Motor neuron (in vitro differentiated cells): ENCODE measurements around the gene LRCH4. TPM values are rescaled to one million over a fixed set of nuclear protein-coding genes. Genes with fewer than 3 reads are reported as not detected.

Source experiments
- ATAC-seq, 8 experiments: fragments of 200-7000 bp; cut with Tn5 transposase; replicated peaks in 6 of 8; 2 replicates each; pipeline ENCODE4 v1.8.0; 2021; ENCODE audit warnings: mild to moderate bottlenecking in 8 of 8, moderate library complexity in 8 of 8
- H3K27ac ChIP-seq, 2 donors: fragments of 250-450 bp; sonication (Bioruptor Pico); 2 replicates each; pipeline ENCODE4 v1.9.0; 2021; ENCODE audit warnings: antibody characterized with exemption in 2 of 2, mild to moderate bottlenecking in 2 of 2, moderate library complexity in 1 of 2
- H3K4me1 ChIP-seq, 2 donors: fragments of 250-450 bp; sonication (Bioruptor Pico); replicated peaks in 1 of 2; 2 replicates each; pipeline ENCODE4 v1.6.1; 2021; ENCODE audit warnings: antibody characterized with exemption in 2 of 2, mild to moderate bottlenecking in 2 of 2, moderate library complexity in 1 of 2
- H3K4me3 ChIP-seq, 5 donors: fragments of 250-450 bp; sonication (Bioruptor Pico); 2 replicates each; pipeline ENCODE4 v1.9.0; 2021; ENCODE audit warnings: antibody characterized with exemption in 5 of 5, mild to moderate bottlenecking in 5 of 5, moderate library complexity in 4 of 5
- WGBS, 10 experiments: fragments of 450-650 bp; shearing (Covaris generic); methylation state at CpG; one replicate each; pipeline ENCODE4 v1.0.0; 2022; 5-methylcytosine and 5-hydroxymethylcytosine counted together
- in situ Hi-C, 9 experiments: fragments of 400-800 bp; cut with MboI; loops; one replicate each; pipeline ENCODE4 v1.15.0; 2021; ENCODE audit warnings: low sequenced_read_pairs in 9 of 9, low pct_unique_long_range_greater_than_20kb in 2 of 9; ENCODE audit not compliant: unreplicated experiment in 9 of 9
- total RNA-seq, 8 experiments: library from RNA; unstranded; fragments of 300-600 nt; gene quantifications; 2 replicates each; pipeline versions ENCODE4 v1.2.3 to v1.2.4, GENCODE V29; 2022

The LRCH4 gene
- total RNA-seq, 8 experiments from 2014 or later: 9.1 to 24.3 (median 18.6) TPM

GRCh38 chr7:100574362-100575205 is 11.3 kb downstream of the LRCH4 start:
- no peak for ATAC-seq
- Histone ChIP-seq H3K27ac (peak overlapping the region in 1 of 2 donors; percentile 39), H3K4me1 (peaks cover 29 to 37% of the 10 kb centered on the region in 2 donors), H3K4me3 (no peak overlapping the region)
- 93 to 96% methylated on average over 5 to 9 of the region's 44 CpGs; no CpG with 5 or more reads in 8 of the 10 experiments for WGBS, 10 experiments
- in situ Hi-C loops: loop anchor here in 4 of 9 experiments (25.0 kb wide), 1 partner anchor 112 kb away; the partner anchor contains the start of gene SPACDR (in 4 of the 4)

GRCh38 chr7:100573691-100574361 is 12.1 kb downstream of the LRCH4 start, which contains the start of gene SAP25:
Gene SAP25, minus strand, starts transcription at chr7:100573900. Its CDS starts 158 bp downstream, at chr7:100573742.
- H3K4me3 ChIP-seq: no peak within 1 kb of the TSS
- H3K27ac ChIP-seq: peak within 1 kb of the TSS in 1 of 2 donors; percentile 39
- H3K4me1 ChIP-seq: peaks cover 37 to 44% of the 10 kb centered on the region in 2 donors
- no peak for ATAC-seq
- in situ Hi-C loops: loop anchor here in 4 of 9 experiments (25.0 kb wide), 1 partner anchor 112 kb away; the partner anchor contains the start of gene SPACDR (in 4 of the 4)
- 100% methylated on average over 1 of the region's 70 CpGs; no CpG with 5 or more reads in 9 of the 10 experiments for WGBS, 10 experiments

GRCh38 chr7:100572949-100573675 is 12.8 kb downstream of the LRCH4 start:
- 100% methylated on average over 2 of the region's 30 CpGs; no CpG with 5 or more reads in 9 of the 10 experiments for WGBS, 10 experiments
- in situ Hi-C loops: loop anchor here in 4 of 9 experiments (25.0 kb wide), 1 partner anchor 111 kb away; the partner anchor contains the start of gene SPACDR (in 4 of the 4)
- H3K27ac ChIP-seq: no peak overlapping the region
- no peak overlapping the region for H3K4me3 ChIP-seq
- H3K4me1 ChIP-seq: peaks cover 44 to 51% of the 10 kb centered on the region in 2 donors
- ATAC-seq: no peak

GRCh38 chr7:100572281-100572948 is 13.5 kb downstream of the LRCH4 start:
- no peak overlapping the region for H3K27ac ChIP-seq
- no peak overlapping the region for H3K4me3 ChIP-seq
- H3K4me1 ChIP-seq: peaks cover 51 to 58% of the 10 kb centered on the region in 2 donors
- 84% methylated on average over 3 of the region's 20 CpGs; no CpG with 5 or more reads in 9 of the 10 experiments for WGBS, 10 experiments
- in situ Hi-C loops: loop anchor here in 4 of 9 experiments (25.0 kb wide), 1 partner anchor 110 kb away; the partner anchor contains the start of gene SPACDR (in 4 of the 4)
- ATAC-seq: no peak

- ATAC-seq: no peak
- in situ Hi-C loops: loop anchor here in 4 of 9 experiments (25.0 kb wide), 1 partner anchor 109 kb away; the partner anchor contains the start of gene SPACDR (in 4 of the 4)
- Histone ChIP-seq H3K4me3 (no peak overlapping the region), H3K27ac (no peak overlapping the region), H3K4me1 (peaks cover 57 to 65% of the 10 kb centered on the region in 2 donors)
- 100% methylated on average over 1 of the region's 2 CpGs; no CpG with 5 or more reads in 9 of the 10 experiments for WGBS, 10 experiments
Measured at GRCh38 chr7:100571829-100572116, 14.2 kb downstream of the LRCH4 start.

GRCh38 chr7:100570954-100571828 is 14.7 kb downstream of the LRCH4 start:
- Histone ChIP-seq H3K4me1 (peaks cover 63 to 70% of the 10 kb centered on the region in 2 donors), H3K27ac (no peak overlapping the region), H3K4me3 (no peak overlapping the region)
- WGBS, 10 experiments: 0 to 90% (median 71%) methylated on average over 1 to 9 of the region's 26 CpGs; no CpG with 5 or more reads in 5 of the 10 experiments
- ATAC-seq: peak in 5 of 8 experiments; percentile 4 to 20 (median 14)
- in situ Hi-C loops: loop anchor here in 4 of 9 experiments (25.0 kb wide), 1 partner anchor 109 kb away; the partner anchor contains the start of gene SPACDR (in 4 of the 4)

- Histone ChIP-seq H3K4me3 (peak overlapping the region in 4 of 5 donors; percentile 12 to 23 (median 18)), H3K4me1 (peaks cover 62 to 64% of the 10 kb centered on the region in 2 donors), H3K27ac (peak overlapping the region in 1 of 2 donors; percentile 26)
- in situ Hi-C loops: loop anchor here in 4 of 9 experiments (25.0 kb wide), 1 partner anchor 107 kb away; the partner anchor contains the start of gene SPACDR (in 4 of the 4)
- WGBS, 10 experiments: 11 to 100% (median 80%) methylated on average over 1 to 13 of the region's 36 CpGs; no CpG with 5 or more reads in 3 of the 10 experiments
- ATAC-seq: peak; percentile 5 to 65 (median 51)
Measured at GRCh38 chr7:100568896-100569844, 16.8 kb downstream of the LRCH4 start.

- in situ Hi-C loops: loop anchor here in 4 of 9 experiments (25.0 kb wide), 1 partner anchor 106 kb away; the partner anchor contains the start of gene SPACDR (in 4 of the 4)
Measured at GRCh38 chr7:100568176-100568895, 17.6 kb downstream of the LRCH4 start.

GRCh38 chr7:100567751-100568175 is 18.2 kb downstream of the LRCH4 start:
- in situ Hi-C loops: loop anchor here in 4 of 9 experiments (25.0 kb wide), 1 partner anchor 105 kb away; the partner anchor contains the start of gene SPACDR (in 4 of the 4)
- ATAC-seq: peak in 5 of 8 experiments; percentile 5 to 50 (median 13)
- peak overlapping the region; percentile 30 to 68 for H3K27ac ChIP-seq
- WGBS, 10 experiments: no CpG with 5 or more reads among the region's 3 CpGs
- no peak overlapping the region for H3K4me3 ChIP-seq
- H3K4me1 ChIP-seq: peaks cover 62% of the 10 kb centered on the region in 2 donors

More at GRCh38 chr7:100568176-100568895, 17.6 kb downstream of the LRCH4 start:
- Histone ChIP-seq H3K27ac (peak overlapping the region; percentile 30 to 68), H3K4me3 (no peak overlapping the region), H3K4me1 (peaks cover 62 to 64% of the 10 kb centered on the region in 2 donors)
- WGBS, 10 experiments: 20 to 93% (median 80%) methylated on average over 1 to 3 of the region's 11 CpGs; no CpG with 5 or more reads in 7 of the 10 experiments
- peak in 1 of 8 experiments; percentile 4 for ATAC-seq
